GM18951 (cell line): ENCODE data around the gene DPYD.

Source experiments
- POLR2A ChIP-seq: IDR thresholded peaks from 4 replicates; pipeline ENCODE4 v1.6.1; 2011; ENCODE audit warnings: mild to moderate bottlenecking; ENCODE audit not compliant: insufficient read length, insufficient read depth; ENCODE audit errors: extremely low read depth
- in situ Hi-C: fragments of 300-500 bp; cut with MboI; formaldehyde crosslinking; loops from one replicate; pipeline ENCODE4 v1.12.0; 2022; ENCODE audit warnings: low sequenced_read_pairs, mixed read lengths, inconsistent platforms; ENCODE audit not compliant: unreplicated experiment

Gene DPYD

DNA sequence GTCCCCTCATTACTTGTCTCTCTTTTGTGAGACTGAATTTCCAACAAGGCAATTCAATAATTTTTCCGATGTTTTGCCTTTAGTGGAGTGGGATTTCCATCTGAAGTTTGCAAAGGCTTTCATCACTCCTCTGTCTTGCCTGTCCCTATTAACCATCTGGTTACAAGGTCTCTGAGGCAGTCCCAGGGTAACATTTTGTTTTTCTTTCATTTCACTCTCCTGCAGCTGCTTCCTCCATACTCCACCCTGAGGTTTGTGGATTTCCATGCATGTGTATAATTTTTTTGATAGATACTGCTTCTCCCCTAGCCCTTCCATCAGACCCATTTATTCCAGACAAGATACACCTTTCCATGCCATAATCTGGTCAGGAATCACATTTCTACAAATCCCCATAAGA is 832.4 kb downstream of the DPYD start:
- in situ Hi-C loops = no loop called here
- TF ChIP-seq POLR2A = no peak

DNA sequence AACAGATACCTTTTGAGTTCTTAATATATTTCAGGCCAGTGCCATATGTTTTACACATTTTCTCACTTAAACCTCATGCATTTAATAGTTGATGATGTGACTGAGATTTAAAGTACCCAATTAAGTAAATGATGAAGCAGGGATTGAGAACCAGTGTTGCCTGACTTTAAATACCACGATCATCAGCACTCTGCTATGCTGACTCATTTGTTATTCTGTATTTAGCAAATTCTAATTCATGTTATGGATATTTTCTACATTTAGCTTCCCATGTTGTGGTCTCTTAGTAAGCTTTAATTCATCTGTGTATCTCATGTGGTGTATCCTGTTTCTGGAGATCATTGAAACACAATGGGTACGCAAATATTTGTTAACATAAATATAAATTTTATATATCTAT is 836.3 kb downstream of the DPYD start:
- in situ Hi-C loops = no loop called here
- no peak for TF ChIP-seq POLR2A

- no peak for TF ChIP-seq POLR2A
- in situ Hi-C loops = no loop called here
Observed at GRCh38 chr1:97082160-97082848, 838.5 kb downstream of the DPYD start.

GRCh38 chr1:97078872-97079271 is 842.0 kb downstream of the DPYD start:
- in situ Hi-C loops = no loop called here

DNA sequence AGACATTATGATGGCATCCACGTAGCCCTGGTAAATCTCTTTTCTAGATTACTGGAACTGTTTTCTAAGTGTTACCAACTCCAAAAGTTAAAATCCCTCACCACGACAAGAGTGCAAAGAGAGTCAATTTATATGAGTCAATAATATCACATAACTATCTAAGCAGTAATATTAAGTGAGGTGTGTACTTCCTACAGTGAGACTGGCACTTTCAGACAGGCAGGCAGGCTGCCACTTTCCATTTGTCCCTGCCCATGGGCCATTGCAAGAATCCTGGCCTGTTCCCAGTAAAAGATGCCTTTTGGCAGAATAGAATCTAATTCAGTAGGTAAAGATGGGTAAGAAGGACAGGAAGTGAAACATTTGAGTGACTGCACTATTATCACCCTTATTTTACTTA is 843.6 kb downstream of the DPYD start:
- in situ Hi-C loops = no loop called here
- TF ChIP-seq POLR2A = no peak

More at GRCh38 chr1:97078872-97079271, 842.0 kb downstream of the DPYD start:
- no peak for TF ChIP-seq POLR2A

GRCh38 chr1:97074771-97075170 is 846.1 kb downstream of the DPYD start:
- in situ Hi-C loops = no loop called here
- TF ChIP-seq POLR2A = no peak

- in situ Hi-C loops = no loop called here
- TF ChIP-seq POLR2A = no peak
Observed at GRCh38 chr1:97073936-97074335, 846.9 kb downstream of the DPYD start.

GRCh38 chr1:97073169-97073568 is 847.7 kb downstream of the DPYD start:
- in situ Hi-C loops = no loop called here
- TF ChIP-seq POLR2A = no peak

DNA sequence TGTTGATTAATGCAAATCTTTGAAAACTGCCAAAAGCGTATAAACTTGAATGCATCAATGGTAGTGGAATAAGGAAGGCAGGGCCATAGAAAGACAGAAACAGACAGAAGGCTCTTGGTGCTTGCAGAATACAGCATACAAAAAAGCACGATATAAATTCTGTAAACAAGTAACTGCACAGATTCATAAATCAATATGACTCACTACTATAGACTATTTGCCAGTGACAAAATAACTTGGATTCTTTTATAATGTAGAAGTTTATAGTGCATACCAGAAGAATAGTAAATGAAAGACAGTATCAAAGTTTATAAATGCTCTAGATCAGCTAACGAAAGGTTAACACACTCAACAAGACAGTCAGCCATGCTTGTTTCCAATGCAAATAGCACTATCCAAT is 849.7 kb downstream of the DPYD start:
- in situ Hi-C loops = no loop called here
- TF ChIP-seq POLR2A = no peak

GRCh38 chr1:97070376-97070775 is 850.5 kb downstream of the DPYD start:
- in situ Hi-C loops = no loop called here

GRCh38 chr1:97069312-97069711 is 851.5 kb downstream of the DPYD start:
- TF ChIP-seq POLR2A = no peak
- in situ Hi-C loops = no loop called here

More at GRCh38 chr1:97070376-97070775, 850.5 kb downstream of the DPYD start:
- TF ChIP-seq POLR2A = no peak

- no peak for TF ChIP-seq POLR2A
- in situ Hi-C loops = no loop called here
Observed at GRCh38 chr1:97066860-97067259, 854.0 kb downstream of the DPYD start.

DNA sequence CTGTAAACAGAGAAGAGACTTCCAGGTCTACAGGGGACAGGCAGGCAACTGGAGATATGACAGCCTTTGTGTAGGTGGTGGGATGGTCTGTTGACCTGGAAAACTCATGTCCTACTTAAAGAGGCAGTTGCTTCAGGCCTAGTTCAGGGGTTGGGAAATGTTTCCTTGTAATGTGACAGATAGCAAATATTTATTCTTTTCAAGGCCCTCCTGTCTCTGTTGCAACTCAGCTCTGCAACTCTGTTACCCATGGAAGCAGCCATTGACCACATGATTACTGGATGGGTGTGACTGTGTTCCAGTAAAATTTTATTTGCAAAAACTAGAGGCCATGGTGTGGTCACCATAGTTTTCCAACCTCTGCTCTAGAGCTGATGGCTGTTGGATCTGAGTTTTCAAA is 857.3 kb downstream of the DPYD start:
- in situ Hi-C loops = no loop called here

DNA sequence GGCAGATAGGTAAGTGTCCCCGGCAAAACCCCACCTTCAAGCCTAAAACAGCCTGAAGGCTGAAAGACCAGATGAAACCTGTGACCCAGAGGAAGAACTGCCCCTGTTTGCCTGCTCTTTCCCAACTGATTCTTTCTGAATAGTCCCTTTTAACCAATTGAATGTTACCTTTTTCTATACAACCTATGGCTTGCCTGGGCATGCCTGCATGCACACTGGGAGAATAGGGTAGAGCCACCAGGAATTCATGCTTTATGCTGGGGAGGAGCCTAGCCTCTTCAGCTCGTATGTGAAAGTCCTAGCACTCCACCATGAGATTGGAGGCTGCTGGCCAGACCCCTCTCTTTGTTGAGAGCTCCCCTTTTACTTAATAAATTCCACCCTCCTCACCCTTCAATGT is 859.2 kb downstream of the DPYD start:
- TF ChIP-seq POLR2A = no peak
- in situ Hi-C loops = no loop called here

More for the DNA sequence above, 857.3 kb downstream of the DPYD start:
- no peak for TF ChIP-seq POLR2A
